GOT3 (cell line): ENCODE data around the gene IFIT1B.
"Not testable (repeated sequence)": the region's sequence is repeated elsewhere in the genome, so short reads cannot be mapped to it uniquely, and the experiment has no call there.

Experiments
- DNase-seq: peaks from one replicate; lab custom pipeline; 2025; ENCODE audit warnings: mixed read lengths; lab: John Stamatoyannopoulos, UW

IFIT1B gene

DNA sequence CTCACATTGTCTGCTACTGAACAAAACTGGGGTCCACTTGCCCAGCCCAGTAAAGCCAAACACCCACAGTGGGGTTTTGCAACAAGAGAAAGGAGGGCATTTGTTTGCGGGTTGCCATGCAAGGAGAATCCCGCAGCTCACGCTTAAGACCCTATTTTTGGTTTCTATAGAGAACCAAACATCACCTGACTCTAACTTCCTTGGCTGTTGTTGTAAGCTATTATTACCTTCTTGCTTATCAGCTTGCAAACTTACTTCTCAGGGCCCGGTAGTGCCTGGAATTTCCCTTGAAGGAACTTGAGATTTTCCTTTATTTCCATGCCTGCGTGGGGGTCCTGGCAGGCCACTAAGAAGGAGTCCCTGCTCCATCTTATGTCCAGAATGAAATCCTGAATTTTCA lies 29.4 kb upstream of the IFIT1B start:
- DNase-seq, result no peak

DNA sequence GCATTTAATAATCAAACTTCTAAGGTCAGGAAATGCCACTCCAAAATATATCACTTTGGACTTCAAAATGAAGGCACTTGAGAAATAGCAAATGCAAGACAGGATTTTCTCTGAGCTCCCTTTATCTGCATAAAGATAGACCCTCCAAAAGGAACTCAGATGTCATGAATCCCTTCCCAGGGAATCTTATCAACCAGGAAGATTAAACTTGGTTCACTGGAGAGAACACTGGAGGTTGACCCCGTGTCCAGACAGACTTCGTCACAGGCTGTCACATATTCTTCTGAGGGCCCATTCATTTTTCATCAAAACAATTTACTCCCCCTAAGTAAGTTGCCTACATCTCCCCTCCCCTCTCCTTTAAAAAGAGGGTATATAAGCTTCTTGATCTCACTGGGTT lies 28.9 kb upstream of the IFIT1B start:
- no peak for DNase-seq

DNA sequence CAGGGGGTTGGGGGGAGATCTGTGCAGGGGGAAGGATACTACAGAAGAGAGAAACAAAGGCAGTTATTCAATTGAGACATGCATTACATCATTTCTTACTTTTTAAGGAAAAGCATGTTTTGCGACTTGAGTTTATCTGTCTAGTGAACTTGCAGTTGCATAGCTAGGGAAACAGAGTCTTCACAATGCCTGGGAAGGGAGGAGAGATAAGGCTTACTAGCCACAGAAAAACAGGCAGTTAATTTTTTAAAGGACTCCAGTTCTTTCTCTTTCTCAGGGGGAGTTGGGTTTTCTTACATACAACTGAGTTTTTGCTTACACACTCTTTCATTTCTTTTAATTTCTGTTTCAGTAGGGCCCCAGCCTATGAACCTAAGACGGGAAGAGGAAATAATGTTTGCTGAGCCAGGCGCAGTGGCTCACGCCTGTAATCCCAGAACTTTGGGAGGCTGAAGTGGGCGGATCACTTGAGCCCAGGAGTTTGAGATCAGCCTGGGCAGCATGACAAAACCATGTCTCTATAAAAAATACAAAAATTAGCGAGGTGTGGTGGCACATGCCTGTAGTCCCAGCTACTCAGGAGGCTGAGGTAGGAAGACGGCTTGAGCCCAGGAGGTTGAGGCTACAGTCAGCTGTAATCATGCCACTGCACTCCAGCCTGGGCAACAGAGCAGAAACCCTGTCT lies 27.1 kb upstream of the IFIT1B start:
- not testable (repeated sequence) for DNase-seq

DNA sequence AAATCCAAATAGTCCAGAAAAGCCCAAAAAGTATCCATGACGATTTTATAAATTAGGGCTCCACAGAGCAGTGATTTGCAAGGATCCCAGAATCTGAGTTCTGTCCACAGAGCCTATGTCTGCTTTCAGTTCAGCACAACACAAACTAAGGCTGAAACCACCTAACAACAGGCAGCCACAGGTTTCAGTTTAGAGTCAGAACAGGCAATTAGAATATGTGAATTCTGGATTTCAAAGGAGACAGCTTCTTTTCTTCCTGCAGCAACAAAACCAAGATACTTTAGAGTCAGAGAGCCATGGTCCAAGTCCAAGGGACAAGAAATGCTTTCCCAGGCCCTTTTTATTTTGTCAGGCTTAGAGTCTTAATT lies 26.5 kb upstream of the IFIT1B start:
- DNase-seq, result no peak

DNA sequence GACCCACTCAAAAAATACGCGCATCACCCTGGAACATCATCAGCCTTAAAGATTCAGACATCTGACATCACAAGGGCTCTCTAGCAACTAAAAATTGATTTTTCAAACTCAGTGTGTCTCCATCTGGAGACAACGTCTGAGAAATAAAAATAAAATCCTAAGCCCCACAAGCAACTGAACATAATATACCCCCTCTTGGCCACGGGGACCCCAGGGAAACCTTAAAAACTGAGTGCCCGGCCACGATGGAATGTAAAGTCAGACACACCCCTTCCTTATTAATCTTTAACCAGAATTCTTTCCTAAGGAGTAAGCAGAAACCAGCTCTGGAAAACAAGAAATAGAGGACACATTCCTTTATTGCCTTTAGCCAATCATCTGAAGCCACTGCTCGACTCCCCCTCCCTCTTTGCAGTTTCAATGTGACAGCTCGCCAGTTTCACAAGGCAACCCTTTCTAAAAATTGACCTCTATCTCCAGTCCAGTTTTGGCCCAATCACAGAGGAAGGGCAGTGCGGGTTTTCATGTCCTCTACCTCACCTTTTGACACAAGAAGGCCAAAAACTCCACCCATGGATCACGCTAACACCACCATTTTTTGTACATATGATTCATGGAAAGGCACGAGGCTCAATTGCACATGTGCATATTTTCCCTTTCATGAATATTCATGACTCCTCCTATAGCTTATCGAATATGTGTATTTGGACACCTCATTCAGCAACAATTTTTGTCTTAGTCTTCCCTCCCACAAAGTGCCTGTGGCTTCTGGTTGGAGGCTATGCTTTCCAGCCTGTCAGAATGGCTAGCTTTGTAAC lies 25.9 kb upstream of the IFIT1B start:
- no peak for DNase-seq

DNA sequence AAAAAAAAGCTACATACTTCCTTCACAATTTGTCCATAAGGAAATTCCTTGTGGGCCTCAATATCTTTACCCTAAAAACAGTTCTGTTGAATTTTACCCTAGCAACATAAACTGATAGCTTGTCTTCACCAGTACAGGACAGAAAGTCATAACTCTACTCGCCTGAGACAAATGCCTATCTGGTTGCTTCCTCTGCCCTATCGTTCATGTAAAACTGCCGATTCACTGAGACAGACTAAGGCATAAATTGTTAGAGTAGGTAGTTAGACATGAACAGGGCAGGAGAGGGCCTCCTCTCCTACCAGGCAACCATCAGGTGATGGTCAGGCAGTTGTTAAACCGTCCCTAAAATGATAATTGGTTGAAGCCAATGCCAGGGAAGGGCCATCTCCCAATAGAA lies 25.1 kb upstream of the IFIT1B start:
- no peak for DNase-seq

DNA sequence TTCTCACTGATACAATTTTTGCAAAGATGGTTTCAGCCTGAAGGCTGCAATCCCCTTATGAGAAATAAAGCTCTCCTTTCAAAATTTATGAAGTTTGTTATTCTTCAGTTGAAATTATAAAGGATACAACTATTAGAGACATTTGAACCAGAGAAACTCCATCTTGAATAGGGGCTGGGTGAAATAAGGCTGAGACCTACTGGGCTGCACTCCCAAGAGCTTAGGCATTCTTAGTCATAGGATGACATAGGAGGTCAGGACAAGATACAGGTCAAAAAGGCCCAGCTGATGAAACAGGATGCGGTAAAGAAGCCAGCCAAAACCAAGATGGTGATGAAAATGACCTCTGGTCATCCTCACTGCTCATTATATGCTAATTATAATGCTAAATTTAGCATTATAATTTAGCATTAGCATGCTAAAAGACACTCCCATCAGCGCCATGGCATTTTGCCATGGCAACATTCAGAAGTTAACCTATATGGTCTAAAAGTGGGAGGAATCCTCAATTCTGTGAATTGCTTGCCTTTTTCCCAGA lies 22.4 kb upstream of the IFIT1B start:
- no peak for DNase-seq

DNA sequence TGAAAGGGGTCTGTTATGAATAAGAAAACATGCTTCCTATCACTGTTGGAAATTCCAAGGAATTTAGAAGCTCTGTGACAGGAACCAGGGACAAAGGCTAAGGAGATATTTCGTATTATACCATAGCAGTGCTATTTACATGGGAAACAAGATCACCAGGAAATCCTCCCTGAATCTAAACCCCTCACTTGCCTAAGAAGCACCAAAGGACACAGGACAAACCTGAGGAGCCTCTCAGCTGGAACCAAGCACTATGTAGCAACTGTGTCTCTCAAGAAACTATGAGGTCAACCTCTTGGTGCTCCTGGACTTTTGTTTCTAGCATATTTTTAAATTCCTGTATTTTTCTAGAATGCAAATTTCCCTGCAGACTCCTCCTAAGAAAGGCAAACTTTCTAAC lies 20.8 kb upstream of the IFIT1B start:
- DNase-seq, result no peak

DNA sequence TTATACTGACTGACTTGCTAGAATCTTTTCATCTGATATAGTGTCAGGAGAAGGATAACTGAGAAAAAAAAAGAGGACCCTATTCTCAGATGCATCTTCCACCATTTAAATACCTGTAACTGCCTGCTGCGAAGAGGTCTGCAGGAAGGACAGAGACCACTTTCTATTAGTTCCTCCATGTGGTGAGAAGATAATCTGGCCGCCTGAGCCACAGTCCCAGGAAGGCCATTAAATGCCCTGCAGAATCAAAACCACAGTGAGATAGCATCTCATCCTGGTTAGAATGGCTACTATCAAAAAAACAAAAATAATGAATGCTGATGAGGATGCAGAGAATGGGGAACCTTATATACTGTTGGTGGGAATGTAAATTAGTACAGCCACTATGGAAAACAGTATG lies 19.9 kb upstream of the IFIT1B start:
- DNase-seq, result no peak

DNA sequence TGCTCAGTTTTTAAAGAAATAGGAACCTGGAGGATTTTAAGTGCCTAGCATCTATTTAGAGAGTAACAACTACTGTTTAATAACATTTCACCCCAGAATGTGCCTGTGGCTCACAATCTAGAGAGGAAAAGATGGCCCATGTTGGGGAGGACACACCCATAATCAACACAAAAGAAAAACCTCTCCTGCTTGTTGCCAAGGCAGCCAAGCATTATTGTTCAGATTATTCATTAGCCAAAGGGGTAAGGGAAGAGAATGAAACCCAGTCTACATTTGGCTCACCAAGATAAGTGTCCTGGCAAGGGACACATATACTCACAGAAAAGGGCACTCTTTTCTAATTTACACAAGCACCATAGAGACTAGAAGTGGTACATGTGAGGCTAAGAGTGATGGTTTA lies 17.7 kb upstream of the IFIT1B start:
- no peak for DNase-seq

DNA sequence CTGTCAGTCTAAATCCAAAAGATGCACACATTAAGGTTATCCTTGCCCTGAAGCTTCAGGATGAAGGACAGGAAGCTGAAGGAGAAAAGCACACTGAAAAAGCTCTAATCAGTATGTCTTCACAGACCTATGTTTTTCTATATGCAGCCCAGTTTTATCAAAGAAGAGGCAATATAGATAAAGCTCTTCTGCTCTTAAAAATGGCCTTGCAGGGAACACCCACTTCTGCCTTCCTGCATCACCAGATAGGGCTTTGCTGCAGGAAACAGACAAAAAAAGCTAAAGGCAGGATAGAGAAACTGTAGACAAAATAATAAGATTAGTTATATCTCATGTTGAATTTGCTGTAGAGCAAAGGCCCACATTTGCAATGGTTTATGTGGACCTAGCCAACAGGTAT lies 14.9 kb upstream of the IFIT1B start:
- no peak for DNase-seq

DNA sequence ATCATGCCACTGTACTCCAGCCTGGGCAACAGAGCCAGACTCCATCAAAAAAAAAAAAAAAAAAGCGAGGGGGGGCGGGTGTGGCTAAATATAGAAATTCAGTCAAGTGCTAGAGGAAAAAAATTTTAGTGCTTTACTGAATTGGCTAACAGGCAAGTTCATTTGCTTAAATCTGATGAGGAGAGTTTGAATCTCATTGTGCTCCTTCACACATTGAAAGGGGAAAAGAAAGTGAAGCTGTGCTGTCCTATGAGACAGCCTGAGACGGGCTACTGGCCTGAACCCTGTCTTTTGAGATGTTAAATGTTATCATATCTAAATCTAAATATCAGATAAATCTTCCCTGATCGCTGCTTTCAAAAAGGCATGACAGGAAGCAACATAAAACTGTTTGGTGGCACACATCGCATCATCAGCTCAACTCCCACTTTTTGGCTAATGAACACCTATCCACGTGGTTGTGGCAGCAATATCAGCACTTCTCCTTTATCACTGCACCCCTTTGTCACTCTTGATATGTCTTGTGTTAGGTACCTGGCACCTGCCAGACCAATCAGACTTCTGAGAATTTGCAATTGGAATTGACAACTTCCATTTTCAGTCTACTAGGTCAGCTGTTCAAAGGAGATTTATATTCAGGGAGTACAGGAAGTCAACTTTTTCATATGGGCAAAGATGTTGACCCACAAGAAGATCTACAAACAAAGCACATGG lies 14.0 kb upstream of the IFIT1B start:
- DNase-seq, result no peak

DNA sequence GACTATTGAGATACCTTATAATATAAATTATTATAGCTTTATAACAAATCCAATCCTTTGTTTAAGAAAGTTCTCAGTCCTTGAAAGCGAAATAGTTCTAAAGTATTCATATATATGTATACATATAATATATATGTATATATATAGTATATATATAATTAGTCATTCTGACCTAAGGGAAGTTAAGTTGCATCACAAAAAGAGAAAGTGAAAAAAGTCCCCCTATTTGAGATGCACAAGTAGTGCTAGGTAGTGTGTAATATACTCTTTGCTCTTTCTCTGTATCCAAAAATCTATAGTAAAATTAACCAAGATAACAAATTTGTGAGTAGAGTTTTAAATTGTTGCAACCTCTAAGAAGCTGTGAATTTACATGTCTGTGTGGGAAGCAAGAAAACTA lies 13.3 kb upstream of the IFIT1B start:
- DNase-seq, result no peak

DNA sequence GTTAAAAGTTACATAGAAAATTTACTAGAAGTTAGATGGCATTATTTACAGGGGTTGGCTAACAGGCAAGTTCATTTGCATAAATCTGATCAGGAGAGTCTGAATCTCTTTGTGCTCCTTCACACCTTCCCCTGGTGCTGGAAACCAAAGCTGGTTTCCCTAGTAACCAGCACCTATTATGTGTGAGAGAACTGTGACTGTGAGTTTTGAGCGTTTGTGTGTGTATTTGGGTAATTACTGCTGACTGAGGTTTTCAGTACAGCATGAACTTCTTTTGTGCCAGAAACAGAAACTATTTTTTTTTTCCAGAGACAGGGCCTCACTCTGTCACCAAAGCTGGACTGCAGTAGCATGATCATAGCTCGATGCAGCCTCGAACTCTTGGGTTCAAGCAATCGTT lies 10.3 kb upstream of the IFIT1B start:
- DNase-seq, result no peak

DNA sequence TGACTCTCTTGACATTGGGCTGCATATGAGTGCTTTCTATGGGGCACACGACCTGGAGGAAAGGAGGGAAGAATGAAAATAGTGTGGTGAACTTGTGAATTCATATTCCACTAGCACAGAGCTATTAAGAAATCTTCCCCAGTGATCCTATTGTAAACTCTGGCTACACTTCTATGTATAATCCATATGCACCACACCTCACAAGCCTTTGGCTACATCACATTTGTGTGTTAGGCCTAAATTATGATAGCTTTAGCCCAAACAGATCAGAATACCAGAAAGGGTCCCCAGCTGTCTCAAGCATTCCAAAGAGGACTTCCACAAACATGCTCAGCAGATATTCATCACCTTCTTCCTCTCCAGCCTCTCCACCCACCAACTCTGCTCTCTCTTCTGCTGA lies 9.7 kb upstream of the IFIT1B start:
- DNase-seq, result no peak

DNA sequence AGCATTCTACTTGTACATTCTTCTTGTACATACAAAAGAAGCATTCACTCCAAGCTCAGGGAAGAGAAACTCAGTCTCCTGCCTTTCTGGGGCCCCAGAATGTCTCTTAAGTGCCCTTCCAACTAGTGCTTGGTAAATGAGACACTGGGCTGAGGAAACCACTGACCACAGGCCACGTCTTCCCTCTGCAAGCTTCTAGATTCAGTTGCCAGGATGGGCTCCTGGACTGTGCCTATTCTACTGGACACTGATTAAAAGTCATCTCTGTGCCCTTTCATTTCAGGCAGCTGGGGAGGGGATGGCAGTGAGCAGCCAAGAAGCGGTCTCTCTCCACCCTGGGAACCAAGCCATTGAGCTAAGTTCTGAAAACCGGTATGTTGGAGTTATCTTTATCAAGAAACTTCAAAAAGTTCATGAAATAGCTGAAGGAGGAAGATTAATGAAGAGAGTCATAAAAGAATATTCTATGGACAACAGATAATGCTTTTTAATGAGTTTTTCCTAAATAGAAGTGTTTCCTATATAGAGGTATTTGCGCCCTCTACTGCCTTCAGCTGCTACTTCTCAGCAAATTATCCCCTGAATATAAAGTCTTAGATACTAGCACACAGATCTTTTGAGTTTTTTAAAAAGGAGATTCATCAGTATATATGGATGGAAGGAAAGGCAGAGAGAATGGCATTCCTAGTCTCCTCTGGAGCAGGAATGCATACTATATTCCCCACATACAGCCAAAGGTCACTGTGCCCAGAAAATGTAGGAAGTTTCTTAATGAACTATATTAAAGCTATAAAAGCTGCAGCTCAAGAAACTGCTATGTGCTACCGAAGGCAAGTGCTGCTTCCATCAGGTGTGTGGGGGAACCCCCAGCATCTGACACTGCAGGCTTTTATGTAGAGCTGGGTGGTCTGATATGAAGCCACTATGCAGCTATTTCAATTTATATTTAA lies 8.4 kb upstream of the IFIT1B start:
- no peak for DNase-seq

DNA sequence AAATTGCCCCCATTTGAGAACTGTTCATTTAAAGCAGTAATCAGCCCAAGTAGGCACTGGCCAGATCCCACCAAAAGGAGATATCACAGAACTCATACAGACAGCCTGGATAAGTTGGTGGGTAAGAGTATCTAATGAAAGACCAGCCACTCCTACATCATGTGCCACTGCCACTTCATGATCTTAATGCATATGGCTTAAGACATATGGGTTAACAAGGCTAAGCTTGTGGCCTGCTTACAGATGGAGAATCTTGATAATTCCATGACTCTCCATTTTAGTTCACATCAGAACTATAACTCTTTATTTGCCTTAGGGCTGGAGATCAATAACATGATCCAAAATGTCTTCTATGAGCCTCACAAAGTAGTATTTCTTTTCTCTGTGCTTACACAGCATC lies 6.8 kb upstream of the IFIT1B start:
- no peak for DNase-seq

DNA sequence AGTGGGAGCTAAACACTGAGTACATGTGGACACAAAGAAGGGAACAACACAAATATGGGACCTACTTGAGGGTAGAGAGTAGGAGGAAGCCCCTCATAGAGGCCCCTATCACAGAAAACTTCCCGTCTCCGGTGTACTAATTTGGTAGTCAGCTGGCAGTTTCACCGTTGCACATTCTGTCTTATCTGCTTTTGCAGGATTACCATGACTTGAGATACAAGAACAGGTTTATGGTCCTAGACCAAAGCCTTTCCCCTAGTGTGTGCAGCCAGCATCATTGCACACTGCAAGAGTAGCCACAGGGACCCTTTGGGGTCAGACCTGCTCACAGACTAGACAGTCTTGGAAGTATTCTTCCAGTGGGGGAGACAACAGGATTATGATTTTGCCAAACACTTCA lies 5.9 kb upstream of the IFIT1B start:
- DNase-seq, result no peak

DNA sequence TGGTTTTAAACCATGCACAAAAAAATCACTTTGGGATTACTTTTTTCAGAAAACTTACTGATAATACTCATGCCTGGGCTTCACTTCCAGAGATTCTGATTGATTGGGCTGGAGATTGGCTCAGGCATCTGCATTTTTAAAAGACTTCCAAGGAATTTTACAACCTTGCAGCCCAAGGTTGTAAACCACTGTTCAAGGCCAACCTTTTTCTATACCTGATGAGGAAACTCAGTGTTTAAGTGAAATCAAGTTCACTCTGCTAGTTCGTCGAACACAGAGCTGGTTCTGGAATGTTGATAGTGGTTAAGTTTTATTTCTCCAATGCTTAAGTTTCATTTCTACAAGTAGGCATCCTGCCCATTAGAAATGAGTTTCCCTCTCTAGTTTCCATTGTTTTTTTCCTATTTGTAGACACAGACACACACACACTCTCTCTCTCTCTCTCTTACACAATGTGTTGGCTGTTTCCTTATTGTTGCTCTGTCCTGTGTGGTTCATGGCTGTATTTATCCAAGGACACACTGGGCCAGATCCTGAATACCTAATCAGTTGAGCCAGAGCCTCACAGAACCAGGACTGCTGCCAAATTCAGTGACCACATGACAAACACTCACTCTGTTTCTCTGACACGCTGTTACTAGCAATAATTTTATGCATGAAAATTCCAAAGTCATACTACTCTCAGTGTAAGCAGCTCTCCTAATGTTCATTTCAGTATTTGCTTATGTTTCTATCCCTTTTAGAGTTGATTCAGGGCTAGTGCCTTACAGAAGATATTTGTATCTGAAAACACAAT lies 3.7 kb upstream of the IFIT1B start:
- peak; percentile 34 for DNase-seq

DNA sequence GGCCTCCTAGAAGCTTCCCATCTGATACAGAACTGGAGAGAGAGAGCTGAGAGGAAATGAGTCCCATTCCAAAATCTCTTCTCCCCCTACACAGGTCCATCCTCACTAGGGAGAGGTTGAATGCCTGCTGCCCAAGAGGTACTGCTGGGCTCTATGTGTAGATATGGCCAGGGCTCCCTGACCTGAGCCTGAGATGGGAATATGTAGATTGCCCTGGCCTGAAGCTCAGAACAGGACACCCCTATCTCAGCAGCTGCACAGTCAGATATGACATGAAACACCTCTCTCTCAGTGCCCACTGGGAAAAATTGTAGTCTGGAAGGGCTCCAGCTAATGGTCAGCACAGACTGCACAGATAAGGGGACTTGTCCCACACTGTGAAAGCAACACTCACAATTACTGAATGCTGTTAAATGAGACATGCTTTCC lies 3.1 kb upstream of the IFIT1B start:
- DNase-seq, result no peak

DNA sequence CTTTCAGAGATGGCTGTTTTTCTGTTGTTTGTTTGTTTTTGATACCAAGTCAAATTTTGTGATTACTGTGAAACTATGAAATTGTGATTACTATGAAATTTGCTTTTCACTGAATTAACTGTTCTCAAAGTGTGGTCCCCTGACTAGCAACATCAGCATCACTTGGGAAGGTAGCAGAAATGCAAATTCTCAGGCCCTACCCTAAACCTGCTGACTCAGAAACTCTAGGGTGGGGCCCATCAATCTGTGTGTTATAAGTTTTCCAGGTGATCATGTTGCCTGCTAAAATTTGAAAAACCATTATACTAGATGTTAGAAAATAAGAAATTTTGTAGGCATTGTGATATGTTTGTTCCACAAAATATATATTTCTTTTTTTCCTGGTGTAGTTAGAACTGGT lies 1.2 kb downstream of the IFIT1B start:
- DNase-seq, result no peak
